GOT3 (cell line): Measurements from ENCODE around the gene NLRP6.
"Not testable (repeated sequence)": the region's sequence is repeated elsewhere in the genome, so short reads cannot be mapped to it uniquely, and the experiment has no call there.

Source experiments
- DNase-seq: peaks from one replicate; lab custom pipeline; 2025; ENCODE audit warnings: mixed read lengths; lab: John Stamatoyannopoulos, UW

The NLRP6 gene

DNA sequence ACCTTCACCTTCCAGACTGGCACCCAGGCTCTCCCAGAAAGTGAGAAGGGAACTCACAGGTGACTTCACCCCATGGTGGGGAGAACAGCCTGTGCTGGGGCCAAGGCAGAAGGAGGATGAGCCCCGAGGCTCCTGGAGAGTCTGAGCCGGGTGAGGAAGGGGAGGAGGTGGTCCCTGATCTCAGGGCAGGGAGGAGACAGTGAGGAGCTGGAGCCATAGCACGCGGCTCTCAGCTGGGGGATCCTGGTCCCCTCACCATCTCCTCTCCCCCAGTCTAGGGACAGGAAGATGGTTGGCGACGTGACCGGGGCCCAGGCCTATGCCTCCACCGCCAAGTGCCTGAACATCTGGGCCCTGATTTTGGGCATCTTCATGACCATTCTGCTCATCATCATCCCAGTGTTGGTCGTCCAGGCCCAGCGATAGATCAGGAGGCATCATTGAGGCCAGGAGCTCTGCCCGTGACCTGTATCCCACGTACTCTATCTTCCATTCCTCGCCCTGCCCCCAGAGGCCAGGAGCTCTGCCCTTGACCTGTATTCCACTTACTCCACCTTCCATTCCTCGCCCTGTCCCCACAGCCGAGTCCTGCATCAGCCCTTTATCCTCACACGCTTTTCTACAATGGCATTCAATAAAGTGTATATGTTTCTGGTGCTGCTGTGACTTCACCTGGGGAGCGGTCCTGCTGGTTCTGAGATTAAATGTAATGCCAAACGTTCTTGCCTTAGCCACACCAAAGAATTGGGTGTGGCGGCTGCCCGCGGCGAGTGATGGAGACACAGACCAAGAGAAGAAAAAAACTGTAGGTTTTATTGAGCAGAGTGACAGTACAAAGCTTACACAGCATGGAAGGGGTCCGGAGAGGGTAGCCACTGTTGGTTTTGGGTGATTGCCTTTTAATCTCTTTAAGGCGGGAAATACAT is 30.8 kb downstream of the NLRP6 start:
- not testable (repeated sequence) for DNase-seq

DNA sequence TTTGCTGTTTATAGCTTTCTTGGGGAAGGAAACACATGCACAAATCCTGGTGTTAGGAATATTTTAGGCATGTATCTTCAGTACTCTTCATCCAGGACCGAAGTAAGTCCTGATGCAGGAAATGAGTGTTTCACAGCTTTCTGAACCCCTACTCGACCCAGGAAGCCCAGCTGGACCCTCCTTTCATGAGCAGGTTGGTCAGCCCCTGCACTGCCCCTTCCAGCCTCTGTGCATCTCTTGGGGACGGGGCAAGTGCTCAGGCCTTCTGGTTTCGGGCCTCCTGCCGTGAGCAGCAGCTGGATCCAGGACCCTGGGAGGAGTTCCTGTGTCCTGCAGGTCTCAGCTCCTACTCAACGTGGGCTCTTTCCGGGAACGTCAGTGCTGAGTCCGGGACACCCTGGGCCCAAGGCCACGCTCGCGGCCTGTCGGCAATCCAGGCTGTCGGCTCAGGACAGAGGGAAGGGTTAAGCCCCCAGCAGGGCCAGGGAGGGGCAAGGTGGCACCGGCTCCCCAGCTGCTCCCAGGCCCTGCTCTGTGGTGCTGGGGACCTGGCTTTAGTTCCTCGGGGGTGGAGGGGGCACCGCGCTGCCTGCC is 31.9 kb downstream of the NLRP6 start:
- DNase-seq, result not testable (repeated sequence)

DNA sequence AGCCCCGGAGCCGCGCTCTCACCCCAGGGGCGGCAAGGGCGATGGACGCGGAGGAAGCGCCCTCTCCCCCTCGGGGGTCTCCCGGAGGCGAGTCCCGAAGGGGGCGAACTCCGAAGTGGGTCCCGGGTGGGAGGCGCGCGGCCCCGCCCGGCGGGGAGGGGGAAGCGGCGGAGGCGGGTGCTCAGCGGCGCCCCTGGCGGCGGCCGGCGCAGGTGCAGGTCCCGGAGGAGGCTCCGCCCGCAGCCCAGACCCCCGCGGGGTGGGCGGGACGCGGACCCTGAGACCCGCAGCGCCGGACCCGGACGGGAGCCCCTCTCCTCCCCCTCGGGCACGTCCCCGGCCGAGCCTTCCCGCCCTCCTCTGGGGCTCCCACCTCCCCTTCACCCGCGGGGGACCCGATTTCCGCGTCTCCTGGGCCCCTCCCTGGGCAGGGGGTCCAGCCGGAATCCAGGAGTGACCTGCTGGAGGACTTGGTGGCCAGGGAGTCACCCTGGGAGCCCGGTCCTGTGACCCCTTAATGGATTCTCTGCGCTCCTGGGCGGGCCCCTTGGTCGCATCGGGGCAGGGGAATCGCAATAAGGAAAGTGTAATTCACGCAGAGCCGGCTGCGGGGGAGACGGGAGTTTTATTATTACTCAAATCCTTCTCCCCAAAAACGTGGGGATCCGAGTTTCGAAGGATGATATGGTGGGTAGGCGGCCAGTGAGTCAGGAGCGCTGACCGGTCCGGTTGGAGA is 33.0 kb downstream of the NLRP6 start:
- DNase-seq, result not testable (repeated sequence)

DNA sequence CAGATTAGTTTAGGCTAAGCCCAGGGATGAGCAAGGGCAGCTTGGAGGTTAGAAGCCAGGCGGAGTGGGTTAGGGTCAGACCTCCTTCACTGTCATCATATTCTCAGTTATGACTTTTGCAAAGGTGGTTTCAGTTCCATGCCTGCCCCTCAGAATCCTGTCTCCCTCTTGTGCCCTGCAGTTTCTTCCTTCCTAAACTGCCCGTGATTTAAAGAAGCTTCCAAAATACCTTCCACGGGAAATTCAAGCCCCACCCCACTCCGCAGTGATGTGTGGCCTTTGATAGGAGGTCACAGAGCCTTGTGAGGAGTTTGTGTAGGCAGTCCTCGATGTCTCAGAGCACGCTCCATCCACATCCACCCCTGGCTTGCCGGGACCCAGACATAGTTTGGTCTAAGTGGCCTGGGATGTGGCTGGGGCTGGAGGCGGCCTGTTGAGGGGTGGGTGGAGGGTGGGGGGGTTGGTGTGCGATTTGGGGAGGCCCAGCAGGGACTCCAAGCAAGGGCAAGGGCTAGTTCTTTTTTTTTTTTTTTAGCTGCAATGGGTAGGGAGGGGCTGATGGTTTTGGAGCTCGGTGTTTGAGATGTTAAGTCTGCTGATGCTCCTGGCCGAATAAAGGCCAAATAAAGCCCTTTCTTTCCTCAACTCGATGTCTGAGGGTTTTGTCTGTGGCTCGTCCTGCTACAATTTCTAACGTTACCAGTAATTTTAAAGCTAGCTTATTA is 34.0 kb downstream of the NLRP6 start:
- no peak for DNase-seq

DNA sequence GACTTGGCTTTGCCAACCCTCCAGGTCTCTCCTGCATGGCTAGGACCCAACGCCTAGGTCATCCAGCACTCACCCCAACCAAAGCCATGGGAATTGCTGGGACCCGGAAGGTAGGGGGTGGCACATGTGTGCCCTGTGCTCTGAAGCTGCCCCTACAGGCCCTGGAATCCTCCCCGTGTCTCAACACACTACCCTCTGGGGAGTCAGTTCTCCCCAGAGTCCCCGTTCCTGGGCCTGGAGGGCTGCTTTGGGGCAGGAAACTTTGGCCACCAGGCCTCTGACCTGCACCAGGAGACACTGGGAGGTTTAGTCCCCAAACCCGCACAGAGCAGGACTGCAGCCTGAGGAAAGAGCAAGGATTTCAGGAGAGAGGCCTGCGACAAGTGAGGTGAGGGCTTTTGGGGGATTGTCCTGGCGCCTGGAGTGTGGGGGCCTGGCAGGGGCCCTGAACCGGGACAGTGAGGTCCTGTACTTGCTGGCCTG is 35.1 kb downstream of the NLRP6 start:
- DNase-seq, result no peak

DNA sequence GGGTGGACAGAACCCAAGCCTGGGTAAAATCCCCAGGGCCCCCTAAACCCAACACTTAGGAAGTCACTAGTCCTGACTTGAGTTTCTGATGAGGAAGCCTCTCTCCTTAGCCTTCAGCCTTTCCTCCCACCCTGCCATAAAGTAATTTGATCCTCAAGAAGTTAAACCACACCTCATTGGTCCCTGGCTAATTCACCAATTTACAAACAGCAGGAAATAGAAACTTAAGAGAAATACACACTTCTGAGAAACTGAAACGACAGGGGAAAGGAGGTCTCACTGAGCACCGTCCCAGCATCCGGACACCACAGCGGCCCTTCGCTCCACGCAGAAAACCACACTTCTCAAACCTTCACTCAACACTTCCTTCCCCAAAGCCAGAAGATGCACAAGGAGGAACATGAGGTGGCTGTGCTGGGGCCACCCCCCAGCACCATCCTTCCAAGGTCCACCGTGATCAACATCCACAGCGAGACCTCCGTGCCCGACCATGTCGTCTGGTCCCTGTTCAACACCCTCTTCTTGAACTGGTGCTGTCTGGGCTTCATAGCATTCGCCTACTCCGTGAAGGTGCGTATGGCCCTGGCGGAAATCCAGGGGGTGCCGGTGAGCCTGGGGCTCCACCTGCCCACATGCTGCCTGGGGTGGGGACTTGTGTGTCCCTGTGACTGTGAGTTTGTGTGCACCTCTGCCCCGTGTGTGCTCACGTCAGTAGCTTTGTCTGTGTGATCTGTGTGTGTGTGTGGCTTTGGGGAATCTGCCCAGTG is 35.8 kb downstream of the NLRP6 start, which contains the start of gene IFITM1:
Gene IFITM1, plus strand, starts transcription at position 254 of the 767 bp plus-strand sequence. Its CDS starts 131 bp downstream, at position 385.
- DNase-seq, result no peak

DNA sequence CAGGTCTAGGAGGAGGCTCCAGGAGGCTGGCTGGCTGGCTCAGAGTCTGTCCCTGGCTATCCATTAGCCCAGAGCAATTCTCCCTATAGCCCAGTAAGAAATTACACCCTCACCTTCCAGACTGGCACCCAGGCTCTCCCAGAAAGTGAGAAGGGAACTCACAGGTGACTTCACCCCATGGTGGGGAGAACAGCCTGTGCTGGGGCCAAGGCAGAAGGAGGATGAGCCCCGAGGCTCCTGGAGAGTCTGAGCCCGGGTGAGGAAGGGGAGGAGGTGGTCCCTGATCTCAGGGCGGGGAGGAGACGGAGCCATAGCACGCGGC is 36.3 kb downstream of the NLRP6 start:
- DNase-seq, result not testable (repeated sequence)

DNA sequence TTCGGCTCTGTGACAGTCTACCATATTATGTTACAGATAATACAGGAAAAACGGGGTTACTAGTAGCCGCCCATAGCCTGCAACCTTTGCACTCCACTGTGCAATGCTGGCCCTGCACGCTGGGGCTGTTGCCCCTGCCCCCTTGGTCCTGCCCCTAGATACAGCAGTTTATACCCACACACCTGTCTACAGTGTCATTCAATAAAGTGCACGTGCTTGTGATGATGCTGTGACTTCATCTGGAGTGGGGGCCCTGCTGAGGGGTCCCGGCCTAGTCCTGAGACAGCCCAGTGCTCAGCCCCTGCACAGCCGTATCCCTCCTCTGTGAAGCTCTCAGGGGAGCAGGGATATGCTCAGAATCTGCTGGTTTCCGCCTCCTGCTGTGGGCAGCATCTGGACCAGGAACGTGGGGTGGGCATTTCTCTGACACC is 36.9 kb downstream of the NLRP6 start:
- DNase-seq, result no peak

DNA sequence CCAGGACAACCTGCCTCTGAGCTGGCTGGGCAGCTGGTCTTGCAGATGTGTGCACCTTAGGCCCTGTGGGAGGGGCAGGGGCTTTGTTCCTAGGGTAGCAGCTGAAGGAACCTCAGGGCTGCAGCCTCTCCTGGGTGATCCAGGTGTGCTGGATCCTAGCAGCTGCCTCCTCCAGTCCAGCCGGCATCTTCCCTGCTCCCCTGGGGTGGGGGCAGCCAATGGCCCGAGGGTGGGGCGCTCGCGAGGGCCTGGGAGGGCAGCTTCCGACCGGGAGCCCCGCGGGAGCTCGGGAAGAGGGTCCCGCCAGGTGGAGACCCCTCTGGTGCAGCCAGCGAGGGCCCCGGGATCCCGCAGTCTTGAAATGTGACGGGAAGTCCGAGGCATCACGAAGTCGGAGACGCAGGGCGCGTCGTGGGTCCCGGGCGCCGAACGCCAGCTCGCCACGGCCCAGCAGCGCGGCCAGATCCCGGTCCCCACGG is 37.3 kb downstream of the NLRP6 start:
- DNase-seq, result no peak

DNA sequence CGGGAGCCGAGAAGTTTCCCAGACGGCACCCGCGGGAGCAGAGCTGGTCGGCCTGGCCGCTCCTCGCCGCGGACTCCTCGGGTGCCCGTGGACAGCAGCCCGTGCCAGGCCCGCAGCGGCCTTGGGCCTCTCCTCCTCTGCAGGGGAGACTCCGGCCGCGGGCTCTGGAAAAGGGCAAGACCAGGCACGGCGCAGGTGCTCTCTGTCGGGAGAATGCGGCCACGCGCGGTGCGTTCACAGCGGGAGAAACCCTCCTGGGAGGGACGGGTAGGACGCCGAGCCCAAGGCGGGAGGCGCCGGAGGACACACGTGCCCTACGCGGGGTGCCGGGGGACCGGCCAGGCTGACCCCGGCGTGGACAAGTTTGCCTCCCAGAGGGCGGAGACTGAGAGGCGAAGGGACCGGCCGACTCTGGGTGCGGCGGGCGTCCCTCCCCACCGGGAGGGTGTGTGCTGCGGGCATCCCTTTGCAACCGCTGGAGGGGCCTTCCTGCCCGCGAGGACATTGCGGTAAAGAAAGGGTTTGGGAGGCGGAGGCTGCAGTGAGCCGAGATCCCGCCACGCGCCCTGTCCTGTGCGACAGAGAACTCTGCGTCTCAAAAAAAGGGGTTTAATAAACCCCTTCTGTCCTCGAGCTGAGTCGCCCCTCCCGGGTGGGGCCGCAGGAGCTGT is 38.0 kb downstream of the NLRP6 start:
- DNase-seq, result no peak

DNA sequence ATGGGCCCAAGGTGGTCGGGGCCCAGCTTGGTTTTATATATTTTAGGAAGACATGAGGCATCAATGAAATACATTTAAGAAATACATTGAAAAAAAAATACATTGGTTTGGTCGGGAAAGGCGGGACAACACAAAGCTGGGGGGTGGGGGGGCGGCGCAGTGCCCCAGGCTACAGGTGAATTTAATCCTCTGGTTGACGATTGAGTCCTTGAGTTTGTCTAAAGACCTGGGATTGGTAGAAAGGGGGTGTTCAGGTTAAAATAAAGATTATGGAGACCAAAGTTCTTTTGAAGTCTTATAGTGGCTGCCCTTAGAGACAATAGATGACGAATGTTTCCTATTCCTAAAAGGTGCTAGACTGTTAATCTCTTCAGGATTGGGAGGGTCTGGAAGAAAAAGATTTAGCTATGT is 38.7 kb downstream of the NLRP6 start:
- DNase-seq, result no peak

DNA sequence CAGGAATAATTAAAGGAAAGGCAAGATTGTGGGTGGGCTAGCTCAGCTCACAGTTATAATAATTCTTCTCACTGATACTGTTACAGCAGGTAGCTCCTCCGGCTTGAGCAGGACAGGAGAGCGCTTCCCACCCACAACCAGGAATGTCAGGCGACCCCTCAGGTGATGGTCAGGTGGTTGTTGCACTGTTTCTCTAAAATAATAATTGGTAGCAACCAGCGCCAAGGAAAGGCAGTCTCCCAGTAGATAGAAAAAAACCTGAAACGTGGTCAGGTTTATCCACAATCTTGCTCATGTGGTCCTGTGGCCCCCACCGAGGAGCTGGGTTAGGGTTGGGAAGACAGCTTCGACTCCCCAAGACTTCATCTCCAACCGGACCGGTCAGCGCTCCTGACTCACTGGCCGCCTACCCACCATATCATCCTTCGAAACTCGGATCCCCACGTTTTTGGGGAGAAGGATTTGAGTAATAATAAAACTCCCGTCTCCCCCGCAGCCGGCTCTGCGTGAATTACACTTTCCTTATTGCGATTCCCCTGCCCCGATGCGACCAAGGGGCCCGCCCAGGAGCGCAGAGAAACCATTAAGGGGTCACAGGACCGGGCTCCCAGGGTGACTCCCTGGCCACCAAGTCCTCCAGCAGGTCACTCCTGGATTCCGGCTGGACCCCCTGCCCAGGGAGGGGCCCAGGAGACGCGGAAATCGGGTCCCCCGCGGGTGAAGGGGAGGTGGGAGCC is 39.6 kb downstream of the NLRP6 start:
- not testable (repeated sequence) for DNase-seq

DNA sequence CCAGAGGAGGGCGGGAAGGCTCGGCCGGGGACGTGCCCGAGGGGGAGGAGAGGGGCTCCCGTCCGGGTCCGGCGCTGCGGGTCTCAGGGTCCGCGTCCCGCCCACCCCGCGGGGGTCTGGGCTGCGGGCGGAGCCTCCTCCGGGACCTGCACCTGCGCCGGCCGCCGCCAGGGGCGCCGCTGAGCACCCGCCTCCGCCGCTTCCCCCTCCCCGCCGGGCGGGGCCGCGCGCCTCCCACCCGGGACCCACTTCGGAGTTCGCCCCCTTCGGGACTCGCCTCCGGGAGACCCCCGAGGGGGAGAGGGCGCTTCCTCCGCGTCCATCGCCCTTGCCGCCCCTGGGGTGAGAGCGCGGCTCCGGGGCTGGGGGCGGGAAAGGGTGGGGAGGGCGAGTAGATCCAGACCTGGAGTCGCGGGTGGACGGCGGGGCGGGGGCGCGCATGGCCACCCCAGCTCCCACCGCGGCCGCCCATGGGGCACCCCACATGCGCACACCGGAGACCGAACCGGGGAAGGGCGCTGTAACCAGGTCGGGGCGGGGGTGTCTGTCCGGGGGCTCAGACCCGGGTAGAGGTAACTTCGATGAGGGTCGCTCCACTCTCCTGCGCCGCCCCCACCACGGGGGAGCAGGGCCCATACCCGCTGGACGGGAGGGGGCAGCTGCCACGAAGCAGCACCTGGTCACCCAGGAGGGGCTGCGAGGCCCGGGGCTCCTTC is 40.4 kb downstream of the NLRP6 start:
- DNase-seq, result not testable (repeated sequence)

DNA sequence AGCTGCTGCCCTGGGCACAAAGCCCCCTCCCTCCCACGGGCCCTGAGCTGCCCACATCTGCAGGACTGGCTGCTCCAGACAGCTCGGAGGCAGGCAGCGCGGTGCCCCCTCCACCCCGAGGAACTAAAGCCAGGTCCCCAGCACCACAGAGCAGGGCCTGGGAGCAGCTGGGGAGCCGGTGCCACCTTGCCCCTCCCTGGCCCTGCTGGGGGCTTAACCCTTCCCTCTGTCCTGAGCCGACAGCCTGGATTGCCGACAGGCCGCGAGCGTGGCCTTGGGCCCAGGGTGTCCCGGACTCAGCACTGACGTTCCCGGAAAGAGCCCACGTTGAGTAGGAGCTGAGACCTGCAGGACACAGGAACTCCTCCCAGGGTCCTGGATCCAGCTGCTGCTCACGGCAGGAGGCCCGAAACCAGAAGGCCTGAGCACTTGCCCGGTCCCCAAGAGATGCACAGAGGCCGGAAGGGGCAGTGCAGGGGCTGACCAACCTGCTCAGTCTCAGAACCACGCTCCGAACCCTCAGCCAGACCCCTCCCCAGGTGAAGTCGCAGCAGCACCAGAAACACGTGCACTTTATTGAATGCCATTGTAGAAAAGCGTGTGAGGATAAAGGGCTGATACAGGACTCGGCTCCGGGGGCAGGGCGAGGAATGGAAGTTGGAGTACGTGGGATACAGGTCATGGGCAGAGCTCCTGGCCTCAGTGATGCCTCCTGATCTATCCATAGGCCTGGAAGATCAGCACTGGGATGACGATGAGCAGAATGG is 41.1 kb downstream of the NLRP6 start:
- not testable (repeated sequence) for DNase-seq

DNA sequence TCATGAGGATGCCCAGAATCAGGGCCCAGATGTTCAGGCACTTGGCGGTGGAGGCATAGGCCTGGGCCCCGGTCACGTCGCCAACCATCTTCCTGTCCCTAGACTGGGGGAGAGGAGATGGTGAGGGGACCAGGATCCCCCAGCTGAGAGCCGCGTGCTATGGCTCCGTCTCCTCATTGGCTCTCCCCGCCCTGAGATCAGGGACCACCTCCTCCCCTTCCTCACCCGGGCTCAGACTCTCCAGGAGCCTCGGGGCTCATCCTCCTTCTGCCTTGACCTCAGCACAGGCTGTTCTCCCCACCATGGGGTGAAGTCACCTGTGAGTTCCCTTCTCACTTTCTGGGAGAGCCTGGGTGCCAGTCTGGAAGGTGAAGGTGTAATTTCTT is 41.7 kb downstream of the NLRP6 start:
- DNase-seq, result not testable (repeated sequence)

DNA sequence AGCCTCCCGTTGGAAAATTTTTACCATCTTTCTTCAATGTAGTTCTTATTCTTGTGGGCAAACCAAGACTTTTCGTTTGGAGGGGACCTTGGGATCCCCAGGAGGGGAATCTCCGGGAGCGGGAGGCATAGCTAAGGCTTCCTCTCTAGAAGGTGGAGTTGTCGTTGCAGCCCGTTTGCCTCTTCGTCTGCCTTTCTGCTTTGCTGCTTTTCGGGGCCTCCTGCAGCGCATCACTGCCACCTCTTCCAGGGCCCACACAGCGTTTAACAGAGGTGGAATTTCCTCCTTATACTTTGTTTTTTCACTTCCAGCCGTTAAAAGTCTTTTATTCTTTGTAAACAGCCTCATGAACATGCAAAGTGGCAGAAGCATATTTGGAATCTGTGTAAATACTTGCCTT is 45.9 kb downstream of the NLRP6 start:
- no peak for DNase-seq

DNA sequence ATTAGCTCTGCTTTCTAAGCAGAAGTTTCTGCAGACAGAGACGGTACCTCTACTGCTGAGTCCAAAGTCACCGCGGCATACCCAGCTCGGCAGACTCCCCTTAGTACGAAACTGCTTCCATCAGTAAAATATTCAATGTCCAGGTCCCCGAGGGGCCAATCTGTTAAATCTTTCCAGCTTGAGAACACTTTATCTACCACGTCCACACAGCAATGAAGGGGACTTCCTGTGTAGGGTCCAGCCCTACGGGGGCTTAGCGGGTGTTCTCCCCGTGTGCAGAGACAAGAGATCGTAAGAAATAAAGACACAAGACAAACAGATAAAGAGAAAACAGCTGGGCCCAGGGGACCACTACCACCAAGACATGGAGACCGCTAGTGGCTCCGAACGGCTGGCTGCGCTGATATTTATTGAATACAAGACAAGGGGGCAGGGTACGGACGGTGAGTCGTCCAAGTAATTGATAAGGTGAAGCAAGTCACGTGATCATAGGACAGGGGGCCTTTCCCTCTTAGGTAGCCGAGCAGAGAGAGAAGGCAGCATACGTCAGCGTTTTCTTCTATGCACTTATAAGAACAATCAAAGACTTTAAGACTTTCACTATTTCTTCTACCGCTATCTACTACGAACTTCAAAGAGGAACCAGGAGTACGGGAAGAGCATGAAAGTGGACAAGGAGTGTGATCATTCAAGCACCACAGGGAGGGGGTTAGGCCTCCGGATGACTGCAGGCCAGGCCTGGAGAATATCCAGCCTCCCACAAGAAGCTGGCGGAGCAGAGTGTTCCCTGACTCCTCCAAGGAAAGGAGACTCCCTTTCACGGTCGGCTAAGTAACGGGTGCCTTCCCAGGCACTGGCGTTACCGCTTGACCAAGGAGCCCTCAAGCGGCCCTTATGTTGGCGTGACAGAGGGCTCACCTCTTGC is 46.6 kb downstream of the NLRP6 start:
- DNase-seq, result not testable (repeated sequence)
